Activated CD4-positive, alpha-beta T cell treated with anti-CD3 and anti-CD28 coated beads, Interleukin-2, Interleukin-4, amounts not matched to agents 100 ng/mL and 50 ng/mL, durations not matched to agents 16 hours and 8 hours (primary cell): ENCODE data around the gene SEC14L5.

Source experiments
- DNase-seq: peaks from one replicate; pipeline ENCODE4 v3.0.0-alpha.2; 2020; ENCODE audit warnings: low spot score

SEC14L5 gene

GRCh38 chr16:4984174-4984990, 26.3 kb downstream of the SEC14L5 start:
- no peak for DNase-seq

- no peak for DNase-seq
Measured at GRCh38 chr16:4987250-4987579, 29.1 kb downstream of the SEC14L5 start.

- no peak for DNase-seq
Measured at GRCh38 chr16:4987580-4988374, 29.6 kb downstream of the SEC14L5 start.

- DNase-seq: no peak
Measured at GRCh38 chr16:4988647-4989046, 30.5 kb downstream of the SEC14L5 start.

GRCh38 chr16:4989391-4990006, 31.4 kb downstream of the SEC14L5 start:
- DNase-seq: no peak

GRCh38 chr16:4990415-4990814, 32.3 kb downstream of the SEC14L5 start:
- DNase-seq: no peak

- no peak for DNase-seq
Measured at GRCh38 chr16:4991754-4992153, 33.6 kb downstream of the SEC14L5 start.

GRCh38 chr16:4994719-4995434, 36.7 kb downstream of the SEC14L5 start:
- DNase-seq: no peak

GRCh38 chr16:5000573-5001001, 42.5 kb downstream of the SEC14L5 start:
- no peak for DNase-seq

- no peak for DNase-seq
Measured at GRCh38 chr16:5001571-5001970, 43.4 kb downstream of the SEC14L5 start.

GRCh38 chr16:5001986-5002385, 43.9 kb downstream of the SEC14L5 start:
- DNase-seq: no peak

GRCh38 chr16:5002699-5003143, 44.6 kb downstream of the SEC14L5 start:
- DNase-seq: no peak

- DNase-seq: no peak
Measured at GRCh38 chr16:5003211-5003610, 45.1 kb downstream of the SEC14L5 start.

- no peak for DNase-seq
Measured at GRCh38 chr16:5003828-5004227, 45.7 kb downstream of the SEC14L5 start.

- DNase-seq: no peak
Measured at GRCh38 chr16:5004311-5004710, 46.2 kb downstream of the SEC14L5 start.

GRCh38 chr16:5005916-5006315, 47.8 kb downstream of the SEC14L5 start:
- DNase-seq: no peak

GRCh38 chr16:5006348-5007193, 48.4 kb downstream of the SEC14L5 start:
- no peak for DNase-seq

- DNase-seq: no peak
Measured at GRCh38 chr16:5007256-5007655, 49.1 kb downstream of the SEC14L5 start.

GRCh38 chr16:5008311-5008731, 50.2 kb downstream of the SEC14L5 start:
- DNase-seq: no peak

- no peak for DNase-seq
Measured at GRCh38 chr16:5010576-5011329, 52.6 kb downstream of the SEC14L5 start.
